ENCODE data around the gene RASGEF1C.
A peak's percentile ranks its signal among the peaks of the same experiment; 100 is the strongest.
"Not testable (repeated sequence)": the region's sequence is repeated elsewhere in the genome, so short reads cannot be mapped to it uniquely, and the experiment has no call there.

RASGEF1C gene

GRCh38 chr5:180126716-180127681, 82.0 kb downstream of the RASGEF1C start (continued):
- TF ChIP-seq KLF10 (tag by site-specific recombination; IDR thresholded peaks at IDR 0.05) (no peak; the same call in 1 of the 2 replicates), ZFHX2 (tag by site-specific recombination; conservative IDR thresholded peaks at IDR 0.05) (peak; percentile 70), PATZ1 (tag by site-specific recombination; IDR thresholded peaks at IDR 0.05) (peak; percentile 69; the same call in 1 of the 2 replicates), ZNF654 (tag by site-specific recombination; IDR thresholded peaks at IDR 0.05; ENCODE audit: low read depth) (peak; percentile 42)
- TF ChIP-seq, protein P1, sequence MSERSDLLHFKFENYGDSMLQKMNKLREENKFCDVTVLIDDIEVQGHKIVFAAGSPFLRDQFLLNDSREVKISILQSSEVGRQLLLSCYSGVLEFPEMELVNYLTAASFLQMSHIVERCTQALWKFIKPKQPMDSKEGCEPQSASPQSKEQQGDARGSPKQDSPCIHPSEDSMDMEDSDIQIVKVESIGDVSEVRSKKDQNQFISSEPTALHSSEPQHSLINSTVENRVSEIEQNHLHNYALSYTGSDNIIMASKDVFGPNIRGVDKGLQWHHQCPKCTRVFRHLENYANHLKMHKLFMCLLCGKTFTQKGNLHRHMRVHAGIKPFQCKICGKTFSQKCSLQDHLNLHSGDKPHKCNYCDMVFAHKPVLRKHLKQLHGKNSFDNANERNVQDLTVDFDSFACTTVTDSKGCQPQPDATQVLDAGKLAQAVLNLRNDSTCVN (tag by site-specific recombination; optimal IDR thresholded peaks at IDR 0.05), result peak; percentile 35

DNA sequence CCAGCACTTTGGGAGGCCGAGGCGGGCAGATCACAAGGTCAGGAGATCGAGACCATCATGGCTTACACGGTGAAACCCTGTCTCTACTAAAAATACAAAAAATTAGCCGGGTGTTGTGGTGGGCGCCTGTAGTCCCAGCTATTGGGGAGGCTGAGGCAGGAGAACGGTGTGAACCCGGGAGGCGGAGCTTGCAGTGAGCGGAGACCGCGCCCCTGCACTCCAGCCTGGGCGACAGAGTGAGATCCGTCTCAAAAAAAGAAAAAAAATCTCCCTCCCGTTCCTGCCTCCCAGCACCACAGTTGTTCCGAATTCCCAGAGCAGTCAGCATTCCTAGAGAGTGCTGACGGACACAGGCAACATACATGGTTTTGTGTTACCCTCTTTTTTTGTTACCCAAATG, 82.9 kb downstream of the RASGEF1C start:
- H3K36me3 ChIP-seq (ENCODE audit: control insufficient read depth in 2 of 2, insufficient read depth in 1 of 2, low read length in 2 of 2); H3K9me3 ChIP-seq (ENCODE audit: control insufficient read depth, insufficient read depth, low read depth, low read length); POLR2A ChIA-PET; H3K27ac ChIP-seq (ENCODE audit: extremely low read depth, low read depth, low read length); H3K4me3 ChIP-seq (ENCODE audit: low read depth, low read length); H3K4me1 ChIP-seq (ENCODE audit: control insufficient read depth, insufficient read depth, low read length): not testable (repeated sequence)
- CTCF ChIA-PET, result interaction anchor here (0.8 to 2.9 kb wide), 9 partner anchors 10 to 480 kb away, joined by 3 to 10 read pairs (median 5); partner anchors contain the start of gene RASGEF1C

DNA sequence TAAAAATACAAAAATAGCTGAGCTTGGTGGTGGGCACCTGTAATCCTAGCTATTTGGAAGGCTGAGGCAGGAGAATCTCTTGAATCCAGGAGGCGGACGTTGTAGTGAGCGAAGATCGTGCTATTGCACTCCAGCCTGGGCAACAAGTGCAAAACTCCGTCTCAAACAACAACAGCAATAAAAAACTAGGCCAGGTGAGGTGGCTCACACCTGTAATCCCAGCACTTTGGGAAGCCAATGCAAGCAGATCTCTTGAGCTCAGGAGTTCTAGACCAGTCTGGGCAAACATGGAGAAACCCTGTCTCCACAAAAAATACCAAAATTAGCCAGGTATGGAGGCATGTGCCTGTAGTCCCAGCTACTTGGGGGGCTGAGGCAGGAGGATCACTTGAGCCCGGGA, 84.3 kb downstream of the RASGEF1C start:
- H3K27ac ChIP-seq (ENCODE audit: extremely low read depth, low read depth, low read length); POLR2A ChIA-PET; H3K9me3 ChIP-seq (ENCODE audit: control insufficient read depth, insufficient read depth, low read depth, low read length); H3K36me3 ChIP-seq (ENCODE audit: control insufficient read depth in 2 of 2, insufficient read depth in 1 of 2, low read length in 2 of 2); H3K4me3 ChIP-seq (ENCODE audit: low read depth, low read length); H3K4me1 ChIP-seq (ENCODE audit: control insufficient read depth, insufficient read depth, low read length): not testable (repeated sequence)
- peak; percentile 58; the same call in 1 of the 2 replicates for TF ChIP-seq SCRT2 (tag by site-specific recombination; IDR thresholded peaks at IDR 0.05)
- CTCF ChIA-PET, result interaction anchor here (0.6 to 2.9 kb wide), 4 partner anchors 84 to 366 kb away, joined by 3 to 10 read pairs (median 6); partner anchors contain the start of gene RASGEF1C

DNA sequence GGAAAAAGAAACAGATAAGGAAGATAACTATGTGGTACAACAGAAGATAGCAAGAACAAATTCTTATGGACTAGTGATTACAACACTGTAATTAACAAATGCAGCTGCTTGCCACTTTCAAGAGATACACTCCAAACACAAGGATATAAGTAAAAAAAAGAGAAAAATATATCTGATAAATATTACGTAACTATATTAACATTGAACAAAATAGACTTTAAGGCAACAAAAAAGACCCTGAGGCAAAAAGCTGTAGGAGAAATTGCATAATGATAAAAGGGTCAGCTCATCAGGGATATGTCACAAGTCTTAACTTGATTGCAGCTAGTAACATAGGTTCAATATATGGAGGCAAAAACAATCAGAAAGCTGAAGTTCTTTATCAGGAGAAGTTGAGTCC, 86.1 kb downstream of the RASGEF1C start:
- ChIA-PET POLR2A (no interaction called here), CTCF (interaction anchor here (0.5 to 0.9 kb wide), 7 partner anchors 10 to 656 kb away, joined by 3 to 8 read pairs (median 3); no protein-coding TSS in a partner anchor)
- Histone ChIP-seq H3K4me1 (ENCODE audit: control insufficient read depth, insufficient read depth, low read length) (no peaks in the 10 kb centered on the region), H3K9me3 (ENCODE audit: control insufficient read depth, insufficient read depth, low read depth, low read length) (no peaks in the 10 kb centered on the region), H3K27ac (ENCODE audit: extremely low read depth, low read depth, low read length) (no peak overlapping the region), H3K36me3 (ENCODE audit: control insufficient read depth in 2 of 2, insufficient read depth in 1 of 2, low read length in 2 of 2) (no peaks in the 10 kb centered on the region), H3K4me3 (ENCODE audit: low read depth, low read length) (no peak overlapping the region)
- TF ChIP-seq ZNF174 (tag by site-specific recombination; IDR thresholded peaks at IDR 0.05) (no peak), ZNF350 (tag by site-specific recombination; IDR thresholded peaks at IDR 0.05) (no peak), ZNF19 (tag by site-specific recombination; IDR thresholded peaks at IDR 0.05; ENCODE audit: low read depth) (no peak), ZIC2 (tag by site-specific recombination; IDR thresholded peaks at IDR 0.05) (no peak)

- Histone ChIP-seq H3K36me3 (ENCODE audit: control insufficient read depth in 2 of 2, insufficient read depth in 1 of 2, low read length in 2 of 2) (no peaks in the 10 kb centered on the region), H3K4me3 (ENCODE audit: low read depth, low read length) (no peak overlapping the region), H3K9me3 (ENCODE audit: control insufficient read depth, insufficient read depth, low read depth, low read length) (no peaks in the 10 kb centered on the region), H3K4me1 (ENCODE audit: control insufficient read depth, insufficient read depth, low read length) (no peaks in the 10 kb centered on the region), H3K27ac (ENCODE audit: extremely low read depth, low read depth, low read length) (no peak overlapping the region)
- CTCF ChIA-PET, result interaction anchor here (0.8 to 0.9 kb wide), 2 partner anchors 87 to 207 kb away, joined by 3 read pairs; no protein-coding TSS in a partner anchor
- POLR2A ChIA-PET, result no interaction called here
- TF ChIP-seq, protein P2, sequence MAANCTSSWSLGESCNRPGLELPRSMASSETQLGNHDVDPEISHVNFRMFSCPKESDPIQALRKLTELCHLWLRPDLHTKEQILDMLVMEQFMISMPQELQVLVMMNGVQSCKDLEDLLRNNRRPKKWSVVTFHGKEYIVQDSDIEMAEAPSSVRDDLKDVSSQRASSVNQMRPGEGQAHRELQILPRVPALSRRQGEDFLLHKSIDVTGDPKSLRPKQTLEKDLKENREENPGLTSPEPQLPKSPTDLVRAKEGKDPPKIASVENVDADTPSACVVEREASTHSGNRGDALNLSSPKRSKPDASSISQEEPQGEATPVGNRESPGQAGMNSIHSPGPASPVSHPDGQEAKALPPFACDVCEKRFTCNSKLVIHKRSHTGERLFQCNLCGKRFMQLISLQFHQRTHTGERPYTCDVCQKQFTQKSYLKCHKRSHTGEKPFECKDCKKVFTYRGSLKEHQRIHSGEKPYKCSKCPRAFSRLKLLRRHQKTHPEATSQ (tag by site-specific recombination; IDR thresholded peaks at IDR 0.05), result no peak
- no peak for TF ChIP-seq ZNF785 (tag by site-specific recombination; IDR thresholded peaks at IDR 0.05)
- TF ChIP-seq GLI2 (tag by site-specific recombination; IDR thresholded peaks at IDR 0.05; ENCODE audit: borderline replicate concordance, low read depth), result no peak
- no peak for TF ChIP-seq ZNF155 (tag by site-specific recombination; IDR thresholded peaks at IDR 0.05)
- TF ChIP-seq, protein P3, sequence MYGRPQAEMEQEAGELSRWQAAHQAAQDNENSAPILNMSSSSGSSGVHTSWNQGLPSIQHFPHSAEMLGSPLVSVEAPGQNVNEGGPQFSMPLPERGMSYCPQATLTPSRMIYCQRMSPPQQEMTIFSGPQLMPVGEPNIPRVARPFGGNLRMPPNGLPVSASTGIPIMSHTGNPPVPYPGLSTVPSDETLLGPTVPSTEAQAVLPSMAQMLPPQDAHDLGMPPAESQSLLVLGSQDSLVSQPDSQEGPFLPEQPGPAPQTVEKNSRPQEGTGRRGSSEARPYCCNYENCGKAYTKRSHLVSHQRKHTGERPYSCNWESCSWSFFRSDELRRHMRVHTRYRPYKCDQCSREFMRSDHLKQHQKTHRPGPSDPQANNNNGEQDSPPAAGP (tag by site-specific recombination; IDR thresholded peaks at IDR 0.05), result no peak
- no peak for TF ChIP-seq ZNF626 (tag by site-specific recombination; IDR thresholded peaks at IDR 0.05)
- no peak for TF ChIP-seq ZFP41 (tag by site-specific recombination; IDR thresholded peaks at IDR 0.05; ENCODE audit: borderline replicate concordance)
These were observed 87.1 kb downstream of the RASGEF1C start for GRCh38 chr5:180121826-180122413.
